Astrocyte (in vitro differentiated cells and primary cell): Measurements from ENCODE around the gene ACTA2. TPM values are rescaled to one million over a fixed set of nuclear protein-coding genes. Genes with fewer than 3 reads are reported as not detected.

Experiments
- DNase-seq: peaks from one replicate; pipeline ENCODE4 v3.0.0-alpha.2; 2010; ENCODE audit warnings: low read depth
- FAIRE-seq: peaks from 2 replicates; lab custom pipeline; 2011; peaks lifted over from hg19 to GRCh38; lab: Jason Lieb, UNC
- H2AFZ ChIP-seq: 2 replicates; pipeline ENCODE4 v1.6.0; 2012; ENCODE audit warnings: low read depth, low read length, inconsistent platforms
- H3K27ac ChIP-seq: 2 replicates; pipeline ENCODE4 v1.5.1; 2011; ENCODE audit warnings: low read depth, low read length, inconsistent platforms
- H3K27me3 ChIP-seq: 2 replicates; pipeline ENCODE4 v1.6.0; 2011; ENCODE audit warnings: low read length, inconsistent platforms; ENCODE audit not compliant: insufficient read depth
- H3K36me3 ChIP-seq: 2 replicates; pipeline ENCODE4 v1.5.1; 2011; ENCODE audit warnings: low read length, inconsistent platforms; ENCODE audit not compliant: insufficient read depth
- H3K4me1 ChIP-seq: 2 replicates; pipeline ENCODE4 v1.5.1; 2011; ENCODE audit warnings: low read length, inconsistent platforms; ENCODE audit not compliant: insufficient read depth
- H3K4me2 ChIP-seq: 2 replicates; pipeline ENCODE4 v1.6.0; 2012; ENCODE audit warnings: low read length, inconsistent platforms
- H3K4me3 ChIP-seq: 2 replicates; pipeline ENCODE4 v1.5.1; 2011; ENCODE audit warnings: low read depth, mild to moderate bottlenecking, low read length, inconsistent platforms; ENCODE audit not compliant: insufficient read depth
- H3K79me2 ChIP-seq: 2 replicates; pipeline ENCODE4 v1.6.0; 2012; ENCODE audit warnings: mild to moderate bottlenecking, low read length, inconsistent platforms; ENCODE audit not compliant: insufficient read depth
- H3K9ac ChIP-seq: 2 replicates; pipeline ENCODE4 v1.6.0; 2012; ENCODE audit warnings: mild to moderate bottlenecking, low read length, inconsistent platforms
- H3K9me3 ChIP-seq: 2 replicates; pipeline ENCODE4 v1.5.1; 2012; ENCODE audit warnings: low read depth, mild to moderate bottlenecking, low read length, inconsistent platforms; ENCODE audit not compliant: insufficient read depth
- H4K20me1 ChIP-seq: 2 replicates; pipeline ENCODE4 v1.6.0; 2012; ENCODE audit warnings: low read length, inconsistent platforms; ENCODE audit not compliant: insufficient read depth
- H3K27ac Mint-ChIP-seq: one replicate; pipeline ENCODE4 v1.8.0; 2021; ENCODE audit warnings: mild to moderate bottlenecking, mixed read lengths; ENCODE audit not compliant: unreplicated experiment
- H3K27me3 Mint-ChIP-seq: one replicate; pipeline ENCODE4 v1.8.0; 2021; ENCODE audit warnings: low read depth, mixed read lengths; ENCODE audit not compliant: unreplicated experiment
- H3K36me3 Mint-ChIP-seq: one replicate; pipeline ENCODE4 v1.8.0; 2021; ENCODE audit warnings: low read depth, mixed read lengths; ENCODE audit not compliant: unreplicated experiment
- H3K4me1 Mint-ChIP-seq: one replicate; pipeline ENCODE4 v1.8.0; 2021; ENCODE audit warnings: low read depth, mixed read lengths; ENCODE audit not compliant: unreplicated experiment
- H3K4me3 Mint-ChIP-seq: one replicate; pipeline ENCODE4 v1.8.0; 2021; ENCODE audit warnings: mild to moderate bottlenecking, moderate library complexity, mixed read lengths; ENCODE audit not compliant: unreplicated experiment
- H3K9me3 Mint-ChIP-seq: one replicate; pipeline ENCODE4 v1.8.0; 2021; ENCODE audit warnings: mild to moderate bottlenecking, mixed read lengths; ENCODE audit not compliant: unreplicated experiment
- CTCF ChIP-seq: IDR thresholded peaks from 2 replicates; pipeline ENCODE4 v1.5.1; 2011; ENCODE audit warnings: low read depth, mild to moderate bottlenecking, inconsistent platforms, low read length, moderate library complexity; ENCODE audit not compliant: insufficient read depth
- EZH2 ChIP-seq: IDR thresholded peaks from 2 replicates; pipeline ENCODE4 v1.6.1; 2012; ENCODE audit warnings: mild to moderate bottlenecking, low read length, inconsistent platforms; ENCODE audit not compliant: insufficient read depth
- total RNA-seq: library from RNA; stranded (reverse); gene quantifications from 2 replicates; pipeline ENCODE4 v1.2.1, GENCODE V29; 2021

The ACTA2 gene
- total RNA-seq, 1 donor from 2014 or later = 345 TPM

- no peak overlapping the region for H2AFZ ChIP-seq
- H4K20me1 ChIP-seq = no peaks in the 10 kb centered on the region
- no peaks in the 10 kb centered on the region for H3K36me3 ChIP-seq
- FAIRE-seq = no peak
- H3K9ac ChIP-seq = no peak overlapping the region
- Mint-ChIP-seq H3K4me3 (no peak overlapping the region), H3K27me3 (no peaks in the 10 kb centered on the region), H3K36me3 (no peaks in the 10 kb centered on the region), H3K4me1 (peaks cover 14% of the 10 kb centered on the region), H3K27ac (no peak overlapping the region), H3K9me3 (no peaks in the 10 kb centered on the region)
- TF ChIP-seq EZH2 (no peak), CTCF (no peak)
- no peak overlapping the region for H3K27ac ChIP-seq
- no peak overlapping the region for H3K4me2 ChIP-seq
- no peak for DNase-seq
- H3K27me3 ChIP-seq = no peaks in the 10 kb centered on the region
- H3K4me3 ChIP-seq = no peak overlapping the region
- H3K9me3 ChIP-seq = no peaks in the 10 kb centered on the region
- H3K4me1 ChIP-seq = peaks cover 10% of the 10 kb centered on the region
- H3K79me2 ChIP-seq = no peaks in the 10 kb centered on the region
Measured at GRCh38 chr10:88896994-88897853, 55.3 kb downstream of the ACTA2 start.

GRCh38 chr10:88896372-88896993, 56.1 kb downstream of the ACTA2 start:
- Mint-ChIP-seq H3K4me1 (peaks cover 11% of the 10 kb centered on the region), H3K27ac (no peak overlapping the region)

More at GRCh38 chr10:88896372-88896993, 56.1 kb downstream of the ACTA2 start:
- no peaks in the 10 kb centered on the region for H3K27me3 ChIP-seq
- H3K4me3 Mint-ChIP-seq = no peak overlapping the region
- no peaks in the 10 kb centered on the region for H3K27me3 Mint-ChIP-seq
- no peaks in the 10 kb centered on the region for H3K9me3 ChIP-seq
- no peak overlapping the region for H3K4me2 ChIP-seq
- no peak overlapping the region for H2AFZ ChIP-seq
- DNase-seq (no peak), FAIRE-seq (peak; percentile 74)
- H3K4me3 ChIP-seq = no peak overlapping the region
- no peaks in the 10 kb centered on the region for H3K79me2 ChIP-seq
- H3K27ac ChIP-seq = no peak overlapping the region
- no peak for TF ChIP-seq CTCF
- no peak for TF ChIP-seq EZH2
- no peaks in the 10 kb centered on the region for H3K36me3 Mint-ChIP-seq
- H3K9me3 Mint-ChIP-seq = no peaks in the 10 kb centered on the region
- H3K9ac ChIP-seq = no peak overlapping the region
- no peaks in the 10 kb centered on the region for H3K36me3 ChIP-seq
- H4K20me1 ChIP-seq = no peaks in the 10 kb centered on the region
- peaks cover 10% of the 10 kb centered on the region for H3K4me1 ChIP-seq
